H1 (cell line): Measurements from ENCODE around the gene TIAM2. TPM values are rescaled to one million over a fixed set of nuclear protein-coding genes. Genes with fewer than 3 reads are reported as not detected.

Experiments used
- CTCF ChIA-PET: fragments of 300-600 bp; sonication (Branson Sonifier 250); formaldehyde crosslinking; loops from one replicate; lab custom pipeline; 2021; ENCODE audit not compliant: partially characterized antibody; lab: Charles Lee
- POLR2A ChIA-PET: fragments of 300-600 bp; sonication (Branson Sonifier 250); formaldehyde crosslinking; loops from one replicate; lab custom pipeline; 2021; ENCODE audit warnings: inconsistent platforms; ENCODE audit not compliant: partially characterized antibody; lab: Charles Lee
- DNase-seq, 2 experiments: peaks; one replicate each; pipeline versions ENCODE4 v3.0.0 to v3.0.0-alpha.2; 2010 to 2022; ENCODE audit warnings: low spot score in 2 of 2, low read depth in 1 of 2, mixed read lengths in 1 of 2
- FAIRE-seq: peaks from 2 replicates; lab custom pipeline; 2011; peaks lifted over from hg19 to GRCh38; lab: Jason Lieb, UNC
- H2AFZ ChIP-seq: 2 replicates; pipeline ENCODE4 v1.8.1; 2012; ENCODE audit warnings: low read length, inconsistent platforms
- H2AK5ac ChIP-seq: 2 replicates; pipeline ENCODE4 v1.6.1; 2013; ENCODE audit warnings: low read depth, low read length
- H2BK120ac ChIP-seq: replicated peaks from 2 replicates; pipeline ENCODE3; 2013; ENCODE audit warnings: low read depth, low read length, inconsistent platforms
- H2BK12ac ChIP-seq: 2 replicates; pipeline ENCODE4 v1.6.1; 2013; ENCODE audit warnings: low read depth, low read length
- H2BK15ac ChIP-seq: 2 replicates; pipeline ENCODE4 v1.6.1; 2013; ENCODE audit warnings: low read length
- H2BK20ac ChIP-seq: 2 replicates; pipeline ENCODE4 v1.6.1; 2013; ENCODE audit warnings: low read length
- H2BK5ac ChIP-seq: 2 replicates; pipeline ENCODE4 v1.6.1; 2013; ENCODE audit warnings: low read depth, low read length
- H3K14ac ChIP-seq: 2 replicates; pipeline ENCODE4 v1.6.1; 2013; ENCODE audit warnings: inconsistent platforms; ENCODE audit not compliant: insufficient read length
- H3K18ac ChIP-seq: 2 replicates; pipeline ENCODE4 v1.6.1; 2013; ENCODE audit warnings: low read length; ENCODE audit errors: extremely low read depth
- H3K23ac ChIP-seq: 2 replicates; pipeline ENCODE4 v1.6.1; 2013; ENCODE audit warnings: inconsistent platforms; ENCODE audit not compliant: insufficient read length
- H3K23me2 ChIP-seq: 2 replicates; pipeline ENCODE4 v1.6.1; 2013; ENCODE audit warnings: low read depth, low read length
- H3K27ac ChIP-seq: 2 replicates; pipeline ENCODE4 v1.6.1; 2011; ENCODE audit warnings: low read depth, low read length, inconsistent platforms
- H3K27me3 ChIP-seq, 4 experiments: replicated peaks in 1 of 4; 1 replicate in 1 of 4; 2 replicates in 3 of 4; pipeline versions ENCODE4 v1.6.1 to v1.8.1; 2011 to 2013; ENCODE audit warnings: low read length in 3 of 4, mild to moderate bottlenecking in 3 of 4, inconsistent platforms in 2 of 4, mixed read lengths in 2 of 4, moderate library complexity in 1 of 4; ENCODE audit not compliant: control insufficient read depth in 3 of 4, insufficient read depth in 3 of 4; ENCODE audit errors: extremely low read depth in 1 of 4
- H3K36me3 ChIP-seq, 4 experiments: 2 replicates each; pipeline versions ENCODE4 v1.6.1 to v1.8.1; 2011 to 2013; ENCODE audit warnings: mild to moderate bottlenecking in 4 of 4, low read length in 3 of 4, moderate library complexity in 2 of 4, control low read depth in 1 of 4, inconsistent platforms in 1 of 4; ENCODE audit not compliant: insufficient read depth in 4 of 4, control insufficient read depth in 2 of 4
- H3K4ac ChIP-seq: replicated peaks from 2 replicates; pipeline ENCODE3; 2013; ENCODE audit warnings: low read length, low read depth, mixed read lengths, inconsistent platforms; ENCODE audit not compliant: insufficient read length
- H3K4me1 ChIP-seq, 4 experiments: replicated peaks in 1 of 4; 1 replicate in 1 of 4; 2 replicates in 3 of 4; pipeline versions ENCODE4 v1.6.1 to v1.8.1; 2011 to 2013; ENCODE audit warnings: low read length in 3 of 4, inconsistent platforms in 2 of 4, mixed read lengths in 1 of 4; ENCODE audit not compliant: insufficient read depth in 4 of 4, control insufficient read depth in 3 of 4
- H3K4me2 ChIP-seq, 2 experiments: 2 replicates each; pipeline versions ENCODE4 v1.6.1 to v1.8.1; 2011 to 2013; ENCODE audit warnings: low read depth in 2 of 2, low read length in 2 of 2, control low read depth in 1 of 2, inconsistent platforms in 1 of 2, mild to moderate bottlenecking in 1 of 2; ENCODE audit not compliant: insufficient read depth in 1 of 2
- H3K4me3 ChIP-seq, 4 experiments: fragments of 200-600, 300-600 bp in 1 of 4; sonication (generic), shearing (Covaris generic), sonication (Bioruptor Twin) in 1 of 4; 2 replicates each; pipeline versions ENCODE4 v1.5.1 to v1.8.1; 2011 to 2016; ENCODE audit warnings: low read length in 4 of 4, low read depth in 3 of 4, control low read depth in 2 of 4, inconsistent platforms in 2 of 4, mild to moderate bottlenecking in 2 of 4, mixed read lengths in 1 of 4, moderate library complexity in 1 of 4; ENCODE audit not compliant: insufficient read depth in 2 of 4; ENCODE audit errors: extremely low read depth in 1 of 4
- H3K56ac ChIP-seq: replicated peaks from 2 replicates; pipeline ENCODE3; 2013; ENCODE audit warnings: low read depth, mild to moderate bottlenecking, mixed read lengths, low read length, inconsistent platforms; ENCODE audit not compliant: insufficient read length
- H3K79me1 ChIP-seq: 2 replicates; pipeline ENCODE4 v1.6.1; 2013; ENCODE audit warnings: low read depth, low read length, control low read depth
- H3K79me2 ChIP-seq, 2 experiments: 2 replicates each; pipeline versions ENCODE4 v1.6.1 to v1.8.1; 2012 to 2013; ENCODE audit warnings: low read length in 2 of 2, mild to moderate bottlenecking in 2 of 2, inconsistent platforms in 1 of 2; ENCODE audit not compliant: insufficient read depth in 2 of 2, control insufficient read depth in 1 of 2
- H3K9ac ChIP-seq, 4 experiments: replicated peaks in 1 of 4; 1 replicate in 1 of 4; 2 replicates in 3 of 4; pipeline versions ENCODE4 v1.6.1 to v1.8.1; 2011 to 2013; ENCODE audit warnings: low read depth in 3 of 4, low read length in 3 of 4, control low read depth in 2 of 4, mild to moderate bottlenecking in 2 of 4, moderate library complexity in 2 of 4, inconsistent platforms in 1 of 4; ENCODE audit errors: extremely low read depth in 1 of 4
- H3K9me3 ChIP-seq, 2 experiments: 2 replicates each; pipeline versions ENCODE4 v1.6.1 to v1.8.1; 2012 to 2013; ENCODE audit warnings: mild to moderate bottlenecking in 2 of 2, moderate library complexity in 2 of 2, control low read depth in 1 of 2, inconsistent platforms in 1 of 2, low read depth in 1 of 2, low read length in 1 of 2, mixed read lengths in 1 of 2; ENCODE audit not compliant: insufficient read depth in 2 of 2
- H4K20me1 ChIP-seq, 2 experiments: replicated peaks in 1 of 2; 2 replicates each; pipeline versions ENCODE3 to v1.8.1; 2011 to 2013; ENCODE audit warnings: inconsistent platforms in 2 of 2, low read length in 2 of 2, mild to moderate bottlenecking in 1 of 2; ENCODE audit not compliant: insufficient read depth in 2 of 2, control insufficient read depth in 1 of 2
- H4K5ac ChIP-seq: 2 replicates; pipeline ENCODE4 v1.6.1; 2013; ENCODE audit warnings: low read length, low read depth, mixed read lengths, inconsistent platforms; ENCODE audit not compliant: insufficient read length
- H4K8ac ChIP-seq: 2 replicates; pipeline ENCODE4 v1.8.0; 2013; ENCODE audit warnings: mild to moderate bottlenecking, moderate library complexity, low read length, inconsistent platforms; ENCODE audit not compliant: insufficient read depth; ENCODE audit errors: extremely low read depth
- H4K91ac ChIP-seq: replicated peaks from 2 replicates; pipeline ENCODE3; 2013; ENCODE audit warnings: low read length, mixed read lengths, inconsistent platforms; ENCODE audit not compliant: insufficient read length
- CEBPB ChIP-seq: IDR thresholded peaks from 2 replicates; pipeline ENCODE4 v1.6.1; 2012; ENCODE audit warnings: low read depth, low read length
- GTF2F1 ChIP-seq: IDR thresholded peaks from 2 replicates; pipeline ENCODE4 v1.6.1; 2012; ENCODE audit warnings: low read depth, low read length, improper control_type of control experiment, borderline replicate concordance
- HDAC2 ChIP-seq, 2 experiments: fragments of 300-600 bp in 1 of 2; sonication (generic) in 1 of 2; IDR thresholded peaks; 2 replicates each; pipeline ENCODE4 v1.6.1; 2011 to 2012; ENCODE audit warnings: low read depth in 2 of 2, low read length in 2 of 2, mild to moderate bottlenecking in 2 of 2, moderate library complexity in 2 of 2, borderline replicate concordance in 1 of 2, inconsistent platforms in 1 of 2
- MAFK ChIP-seq: IDR thresholded peaks from 2 replicates; pipeline ENCODE4 v1.6.1; 2012; ENCODE audit warnings: low read depth, mild to moderate bottlenecking, improper control_type of control experiment, low read length
- POLR2A ChIP-seq, 2 experiments: IDR thresholded peaks; 1 replicate in 1 of 2; 2 replicates in 1 of 2; pipeline ENCODE4 v1.6.1; 2011; ENCODE audit warnings: low read depth in 2 of 2, low read length in 2 of 2, mild to moderate bottlenecking in 2 of 2; ENCODE audit errors: control extremely low read depth in 1 of 2
- POLR2AphosphoS5 ChIP-seq: IDR thresholded peaks from 2 replicates; pipeline ENCODE4 v1.6.1; 2011; ENCODE audit warnings: low read depth, low read length
- POU5F1 ChIP-seq: IDR thresholded peaks from 2 replicates; pipeline ENCODE4 v1.6.1; 2011; ENCODE audit warnings: low read depth, mild to moderate bottlenecking, low read length, moderate library complexity
- RFX5 ChIP-seq: IDR thresholded peaks from 2 replicates; pipeline ENCODE4 v1.6.1; 2011; ENCODE audit warnings: low read depth, low read length, improper control_type of control experiment, borderline replicate concordance
- SIN3A ChIP-seq, 2 experiments: IDR thresholded peaks in 1 of 2; conservative IDR thresholded peaks in 1 of 2; 2 replicates each; pipeline ENCODE4 v1.6.1; 2011 to 2012; ENCODE audit warnings: low read length in 2 of 2, improper control_type of control experiment in 1 of 2, low read depth in 1 of 2, mild to moderate bottlenecking in 1 of 2
- SP2 ChIP-seq: IDR thresholded peaks from 2 replicates; pipeline ENCODE4 v1.6.1; 2012; ENCODE audit warnings: mild to moderate bottlenecking, low read length, inconsistent platforms
- TCF12 ChIP-seq: IDR thresholded peaks from 2 replicates; pipeline ENCODE4 v1.6.1; 2011; ENCODE audit warnings: low read depth, mild to moderate bottlenecking, low read length
- TEAD4 ChIP-seq: IDR thresholded peaks from 2 replicates; pipeline ENCODE4 v1.6.1; 2012; ENCODE audit warnings: low read depth, low read length, inconsistent platforms, mixed read lengths
- YY1 ChIP-seq: IDR thresholded peaks from 2 replicates; pipeline ENCODE4 v1.6.1; 2011; ENCODE audit warnings: low read depth, mild to moderate bottlenecking, low read length
- ZNF274 ChIP-seq: IDR thresholded peaks from 2 replicates; pipeline ENCODE4 v1.7.0; 2012; ENCODE audit warnings: low read length, borderline replicate concordance; ENCODE audit errors: extremely low read depth
- WGBS, 2 experiments: shearing (Covaris generic) in 1 of 2; methylation state at CpG; one replicate each; pipeline versions ENCODE4 v1.1.6 to v1.1.7; 2013 to 2015; ENCODE audit warnings: low lambda C conversion rate in 2 of 2, mixed read lengths in 2 of 2, inconsistent platforms in 1 of 2, low coverage in 1 of 2, missing lambda C conversion rate in 1 of 2; ENCODE audit not compliant: insufficient replicate concordance in 2 of 2, insufficient coverage in 1 of 2, insufficient read length in 1 of 2; ENCODE audit errors: extremely low coverage in 1 of 2, missing lambda C conversion rate in 1 of 2; 5-methylcytosine and 5-hydroxymethylcytosine counted together
- polyA plus RNA-seq, 7 experiments: library from polyadenylated mRNA; depleted of rRNA in 3 of 7; stranded (reverse) in 5 of 7; unstranded in 2 of 7; fragments of >200 nt in 5 of 7; fragments of 200-250 nt in 2 of 7; gene quantifications; 1 replicate in 5 of 7; 2 replicates in 1 of 7; 4 replicates in 1 of 7; pipeline versions ENCODE4 v1.2.1 to v1.2.3, GENCODE V29; 2011 to 2013; ENCODE audit warnings: missing spikeins in 2 of 7, mixed read lengths in 2 of 7
- total RNA-seq: library from RNA; stranded (reverse); fragmentation: NEBNext Ultra II Directional; extraction: Animal tissue kit (Norgen Biotek cat#: 25700); gene quantifications from 2 replicates; pipeline ENCODE4 v1.2.1, GENCODE V29; 2021

Gene TIAM2
- total and polyA plus RNA-seq, 2 of the 8 experiments (the other 6 are each of a cell fraction or from before 2014, with no cell fraction given), result 7.4 to 23.9 TPM

DNA sequence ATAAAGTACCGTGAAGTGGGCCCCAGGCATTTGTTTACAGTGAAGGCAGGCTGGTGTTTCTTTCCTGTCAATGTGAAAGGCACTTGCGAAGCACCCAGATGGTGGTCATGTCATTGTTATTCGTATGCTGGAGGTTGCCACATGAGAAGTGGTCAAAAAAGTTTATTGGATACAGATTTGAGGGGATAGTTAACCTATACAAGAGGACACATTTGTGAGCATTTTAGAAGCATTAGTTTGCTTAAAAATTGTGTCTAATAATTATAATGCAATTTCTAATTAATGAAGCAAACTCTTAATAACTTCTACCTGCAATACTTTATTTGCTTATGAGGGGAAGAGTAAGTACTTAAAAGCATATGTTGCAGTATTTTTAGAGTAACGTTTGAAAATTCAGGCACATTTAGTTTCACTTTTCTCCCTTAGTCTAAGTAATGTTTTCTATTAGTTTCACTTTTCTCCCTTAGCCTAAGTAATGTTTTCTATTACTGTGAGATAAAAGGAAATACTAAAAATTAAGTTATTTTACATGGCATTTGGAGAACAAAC, 148.0 kb downstream of the TIAM2 start:
- peak overlapping the region; percentile 27 for H4K5ac ChIP-seq
- H2BK20ac ChIP-seq, result no peak overlapping the region
- H3K36me3 ChIP-seq, result no peaks in the 10 kb centered on the region; a peak in 1 of 8 replicates
- H2AFZ ChIP-seq, result no peak overlapping the region
- H2BK15ac ChIP-seq, result no peak overlapping the region
- no peak for FAIRE-seq
- H3K18ac ChIP-seq, result no peak overlapping the region
- no peak overlapping the region for H3K23ac ChIP-seq
- no peak overlapping the region for H4K91ac ChIP-seq
- H3K9ac ChIP-seq, result no peak overlapping the region
- H2BK5ac ChIP-seq, result peak overlapping the region; percentile 72; the same call in 1 of the 2 replicates
- DNase-seq, result no peak
- CTCF ChIA-PET, result interaction anchor here (0.6 to 1.4 kb wide), 3 partner anchors 9 to 166 kb away, joined by 3 read pairs; no protein-coding TSS in a partner anchor
- H2AK5ac ChIP-seq, result no peak overlapping the region
- H4K8ac ChIP-seq, result no peak overlapping the region
- no peaks in the 10 kb centered on the region for H3K27me3 ChIP-seq
- H3K4me3 ChIP-seq, result peak overlapping the region in 2 of 4 experiments; percentile 1 to 33; a peak in 2 of 8 replicates
- no peak overlapping the region for H2BK120ac ChIP-seq
- no peaks in the 10 kb centered on the region; the same call in 1 of the 2 replicates for H3K23me2 ChIP-seq
- H3K4me2 ChIP-seq, result peak overlapping the region; percentile 48 to 63
- no peak overlapping the region for H3K4ac ChIP-seq
- H3K9me3 ChIP-seq, result no peaks in the 10 kb centered on the region
- no peak overlapping the region for H3K14ac ChIP-seq
- no peaks in the 10 kb centered on the region for H4K20me1 ChIP-seq
- no peak overlapping the region for H2BK12ac ChIP-seq
- WGBS, 2 experiments, result 21% methylated on average over 4 of the region's 4 CpGs; no CpG with 5 or more reads in 1 of the 2 experiments
- no peak overlapping the region for H3K56ac ChIP-seq
- peak overlapping the region; percentile 73; the same call in 1 of the 2 replicates for H3K27ac ChIP-seq
- H3K79me1 ChIP-seq, result peaks cover 2% of the 10 kb centered on the region; the same call in 1 of the 2 replicates
- H3K79me2 ChIP-seq, result no peaks in the 10 kb centered on the region
- POLR2A ChIA-PET, result no interaction called here
- peaks cover 6 to 33% (median 20%) of the 10 kb centered on the region in 4 experiments for H3K4me1 ChIP-seq
- no peak for TF ChIP-seq HDAC2 (IDR thresholded peaks at IDR 0.05; ENCODE audit: borderline replicate concordance in 1 of 2, low read depth in 2 of 2, low read length in 2 of 2)
- 0 out of 2 replicates have a peak, but pooled peaks have one; percentile 16 for TF ChIP-seq TCF12
- no peak for TF ChIP-seq MAFK
- TF ChIP-seq SIN3A (conservative IDR thresholded peaks at IDR 0.05 in 1 of 2, IDR thresholded peaks at IDR 0.05 in 1 of 2; ENCODE audit: low read depth in 1 of 2, low read length in 2 of 2), result peak; percentile 18 to 50; a peak in 1 of 4 replicates
- peak; percentile 46; the same call in 1 of the 2 replicates for TF ChIP-seq CEBPB
- TF ChIP-seq GTF2F1, result no peak
- no peak for TF ChIP-seq RFX5
- TF ChIP-seq POLR2AphosphoS5, result no peak
- TF ChIP-seq ZNF274, result no peak
- no peak for TF ChIP-seq SP2
- no peak for TF ChIP-seq POLR2A (IDR thresholded peaks at IDR 0.05; ENCODE audit: control extremely low read depth in 1 of 2, low read depth in 2 of 2, low read length in 2 of 2)
- TF ChIP-seq POU5F1, result no peak
- TF ChIP-seq TEAD4, result no peak
- TF ChIP-seq YY1, result no peak
